ENCODE measurements around the gene MILR1.

GRCh38 chr17:64502021-64502420, 53.1 kb downstream of the MILR1 start:
- TF ChIP-seq CTCF (IDR thresholded peaks at IDR 0.05; ENCODE audit: low read depth, low read length) (no peak), EZH2phosphoT487 (IDR thresholded peaks at IDR 0.05; ENCODE audit: low read depth) (no peak)
